Adrenal gland (tissue), 12 donors: ENCODE data around the gene ABCC4. TPM values are rescaled to one million over a fixed set of nuclear protein-coding genes. Genes with fewer than 3 reads are reported as not detected.

ENCODE experiments used
- DNase-seq, 7 donors: peaks; one replicate each; pipeline ENCODE4 v3.0.0-alpha.2; 2019 to 2020
- H3K27ac ChIP-seq, 5 donors: fragments of 200-600 bp; sonication (generic) in 4 of 5; 1 replicate in 3 of 5; 2 replicates in 2 of 5; pipeline versions ENCODE4 v1.5.1 to v1.8.0; 2016 to 2020; ENCODE audit warnings: mild to moderate bottlenecking in 1 of 5
- H3K27me3 ChIP-seq: fragments of 200-600 bp; 2 replicates; pipeline ENCODE4 v1.8.0; 2021
- H3K36me3 ChIP-seq, 2 donors: fragments of 200-600 bp; replicated peaks in 1 of 2; 1 replicate in 1 of 2; 2 replicates in 1 of 2; pipeline versions ENCODE4 v1.5.1 to v1.8.0; 2018 to 2022
- H3K4me1 ChIP-seq, 2 donors: fragments of 200-600 bp; replicated peaks in 1 of 2; 1 replicate in 1 of 2; 2 replicates in 1 of 2; pipeline versions ENCODE4 v1.5.1 to v1.8.0; 2018 to 2021
- H3K4me3 ChIP-seq, 4 donors: fragments of 200-600 bp; sonication (generic) in 3 of 4; one replicate each; pipeline ENCODE4 v1.5.1; 2016 to 2018
- H3K9me3 ChIP-seq, 3 donors: fragments of 200-600 bp; sonication (generic) in 1 of 3; replicated peaks in 1 of 3; 1 replicate in 2 of 3; 2 replicates in 1 of 3; pipeline versions ENCODE4 v1.5.1 to v1.8.0; 2016 to 2021
- CTCF ChIP-seq, 6 experiments: fragments of 450-650 bp in 4 of 6; fragments of 200-600 bp in 2 of 6; sonication (generic) in 1 of 6; IDR thresholded peaks; 1 replicate in 5 of 6; 2 replicates in 1 of 6; pipeline versions ENCODE4 v1.5.1 to v1.8.0; 2016 to 2021; ENCODE audit warnings: antibody characterized with exemption in 6 of 6, mild to moderate bottlenecking in 2 of 6, moderate library complexity in 1 of 6
- POLR2A ChIP-seq, 2 donors: fragments of 450-650 bp; IDR thresholded peaks; one replicate each; pipeline ENCODE4 v1.6.1; 2017; ENCODE audit warnings: antibody characterized with exemption in 2 of 2, mild to moderate bottlenecking in 2 of 2, moderate library complexity in 1 of 2
- WGBS, 4 donors: extraction: QIAGEN DNeasy Blood & Tissue Kit in 2 of 4; methylation state at CpG; one replicate each; pipeline versions ENCODE4 v1.1.5 to v1.1.7; 2013 to 2017; 5-methylcytosine and 5-hydroxymethylcytosine counted together
- intact Hi-C, 2 donors: fragments of 100-400 bp; cut with DNase I; formaldehyde crosslinking; loops; one replicate each; pipeline versions ENCODE4 v1.14.1 to v1.15.0; 2022 to 2023
- polyA plus RNA-seq, 3 donors: library from polyadenylated mRNA; stranded (reverse); fragments of 200-250 nt in 2 of 3; fragments of 350-450 nt in 1 of 3; fragmentation: Illumina TruSeq in 1 of 3; extraction: RNeasy Lipid Tissue Mini Kit (QIAGEN cat#74804) in 1 of 3; gene quantifications; one replicate each; pipeline ENCODE4 v1.2.3, GENCODE V29; 2013 to 2014
- total RNA-seq, 9 donors: library from RNA; depleted of rRNA in 4 of 9; stranded (reverse); fragments of >200 nt in 4 of 9; fragments of 120-200 nt in 1 of 9; fragmentation: NEBNext Ultra II Directional in 1 of 9; extraction: Animal tissue kit (Norgen Biotek cat#: 25700) in 1 of 9; gene quantifications; one replicate each; pipeline versions ENCODE4 v1.1.0 to v1.2.4, GENCODE V29; 2013 to 2023
- donor health status: healthy with polysubstance abuse.
- donor health status: Bipolar disorder and iron deficiency.
- donor health status: DM: yes; HTN: yes; CAD: no.
- donor health status: DM: no; HTN: no; CAD: no.
- donor health status: DM: no; HTN: no; CAD: no.
- donor health status: DM: yes; HTN: yes; CAD: no.

ABCC4 gene
- total and polyA plus RNA-seq, 12 donors = 0.56 to 6.6 (median 3.4) TPM

- Histone ChIP-seq H3K9me3 (no peaks in the 10 kb centered on the region), H3K27me3 (no peaks in the 10 kb centered on the region), H3K4me1 (no peaks in the 10 kb centered on the region), H3K4me3 (no peak overlapping the region), H3K27ac (no peak overlapping the region), H3K36me3 (no peaks in the 10 kb centered on the region)
- TF ChIP-seq CTCF (IDR thresholded peaks at IDR 0.05) (no peak), POLR2A (IDR thresholded peaks at IDR 0.05) (no peak)
- DNase-seq = no peak
- WGBS, 4 donors = 64 to 92% (median 87%) methylated on average over 5 of the region's 5 CpGs
- intact Hi-C loops = no loop called here
These were observed 40.2 kb upstream of the ABCC4 start for GRCh38 chr13:95341441-95341840.

GRCh38 chr13:95338905-95339304, 37.7 kb upstream of the ABCC4 start:
- H3K36me3 ChIP-seq = no peaks in the 10 kb centered on the region
- H3K27me3 ChIP-seq = no peaks in the 10 kb centered on the region
- TF ChIP-seq POLR2A (IDR thresholded peaks at IDR 0.05) = no peak
- TF ChIP-seq CTCF (IDR thresholded peaks at IDR 0.05) = no peak
- 87 to 96% (median 91%) methylated on average over 3 of the region's 3 CpGs for WGBS, 4 donors
- no peaks in the 10 kb centered on the region for H3K4me1 ChIP-seq
- no peak overlapping the region for H3K4me3 ChIP-seq
- H3K9me3 ChIP-seq = no peaks in the 10 kb centered on the region
- DNase-seq = no peak
- no peak overlapping the region for H3K27ac ChIP-seq
- intact Hi-C loops = no loop called here

- no peaks in the 10 kb centered on the region for H3K27me3 ChIP-seq
- no peaks in the 10 kb centered on the region for H3K9me3 ChIP-seq
- DNase-seq = no peak
- no peak overlapping the region for H3K4me3 ChIP-seq
- WGBS, 4 donors = 87 to 94% (median 91%) methylated on average over 3 of the region's 3 CpGs
- no peak for TF ChIP-seq POLR2A (IDR thresholded peaks at IDR 0.05)
- no peak for TF ChIP-seq CTCF (IDR thresholded peaks at IDR 0.05)
- H3K4me1 ChIP-seq = no peaks in the 10 kb centered on the region
- no peak overlapping the region for H3K27ac ChIP-seq
- intact Hi-C loops = no loop called here
- no peaks in the 10 kb centered on the region for H3K36me3 ChIP-seq
These were observed 36.3 kb upstream of the ABCC4 start for GRCh38 chr13:95337597-95337996.

GRCh38 chr13:95335667-95336066, 34.4 kb upstream of the ABCC4 start:
- 71 to 95% (median 88%) methylated on average over 5 to 6 of the region's 6 CpGs for WGBS, 4 donors
- H3K9me3 ChIP-seq = no peaks in the 10 kb centered on the region
- H3K4me3 ChIP-seq = no peak overlapping the region
- intact Hi-C loops = no loop called here
- DNase-seq = no peak
- TF ChIP-seq POLR2A (IDR thresholded peaks at IDR 0.05) = no peak
- TF ChIP-seq CTCF (IDR thresholded peaks at IDR 0.05) = no peak
- no peak overlapping the region for H3K27ac ChIP-seq
- no peaks in the 10 kb centered on the region for H3K4me1 ChIP-seq
- no peaks in the 10 kb centered on the region for H3K36me3 ChIP-seq
- H3K27me3 ChIP-seq = no peaks in the 10 kb centered on the region
